Globus pallidus (tissue), 1 donor: ENCODE data around the gene CSGALNACT2.
"Not testable (repeated sequence)": the region's sequence is repeated elsewhere in the genome, so short reads cannot be mapped to it uniquely, and the experiment has no call there.

Source experiments
- DNase-seq: peaks from one replicate; pipeline ENCODE4 v3.0.0-alpha.2; 2015; ENCODE audit warnings: low spot score

The CSGALNACT2 gene

GRCh38 chr10:43151371-43151770 is 13.1 kb downstream of the CSGALNACT2 start:
- no peak for DNase-seq

GRCh38 chr10:43153901-43154300 is 15.7 kb downstream of the CSGALNACT2 start:
- DNase-seq = no peak

- no peak for DNase-seq
Observed at GRCh38 chr10:43155221-43155620, 17.0 kb downstream of the CSGALNACT2 start.

- DNase-seq = peak; percentile 52
Observed at GRCh38 chr10:43155741-43156140, 17.5 kb downstream of the CSGALNACT2 start.

- DNase-seq = peak; percentile 47
Observed at GRCh38 chr10:43156590-43157341, 18.5 kb downstream of the CSGALNACT2 start.

- no peak for DNase-seq
Observed at GRCh38 chr10:43158636-43159035, 20.4 kb downstream of the CSGALNACT2 start.

GRCh38 chr10:43160046-43160920 is 22.0 kb downstream of the CSGALNACT2 start:
- no peak for DNase-seq

GRCh38 chr10:43160921-43161255 is 22.6 kb downstream of the CSGALNACT2 start:
- no peak for DNase-seq

GRCh38 chr10:43162604-43163003 is 24.4 kb downstream of the CSGALNACT2 start:
- no peak for DNase-seq

- DNase-seq = no peak
Observed at GRCh38 chr10:43166207-43166879, 28.1 kb downstream of the CSGALNACT2 start.

- no peak for DNase-seq
Observed at GRCh38 chr10:43166880-43167497, 28.7 kb downstream of the CSGALNACT2 start.

- no peak for DNase-seq
Observed at GRCh38 chr10:43167498-43167889, 29.2 kb downstream of the CSGALNACT2 start.

- no peak for DNase-seq
Observed at GRCh38 chr10:43170491-43170890, 32.2 kb downstream of the CSGALNACT2 start.

GRCh38 chr10:43172645-43173044 is 34.4 kb downstream of the CSGALNACT2 start:
- no peak for DNase-seq

- no peak for DNase-seq
Observed at GRCh38 chr10:43173120-43173519, 34.9 kb downstream of the CSGALNACT2 start.

GRCh38 chr10:43174969-43175368 is 36.7 kb downstream of the CSGALNACT2 start:
- DNase-seq = no peak

GRCh38 chr10:43176271-43176670 is 38.0 kb downstream of the CSGALNACT2 start:
- DNase-seq = no peak

- no peak for DNase-seq
Observed at GRCh38 chr10:43177595-43177994, 39.4 kb downstream of the CSGALNACT2 start.

GRCh38 chr10:43181146-43181545 is 42.9 kb downstream of the CSGALNACT2 start:
- no peak for DNase-seq

GRCh38 chr10:43183764-43184163 is 45.5 kb downstream of the CSGALNACT2 start:
- not testable (repeated sequence) for DNase-seq

- no peak for DNase-seq
Observed at GRCh38 chr10:43186150-43186549, 47.9 kb downstream of the CSGALNACT2 start.

GRCh38 chr10:43187213-43187612 is 49.0 kb downstream of the CSGALNACT2 start:
- DNase-seq = no peak
